Adrenal gland (tissue), 5 donors: ENCODE data around the gene THADA.

Source experiments
- CTCF ChIP-seq, 6 experiments: fragments of 450-650 bp in 4 of 6; fragments of 200-600 bp in 2 of 6; sonication (generic) in 1 of 6; IDR thresholded peaks; 1 replicate in 5 of 6; 2 replicates in 1 of 6; pipeline versions ENCODE4 v1.5.1 to v1.8.0; 2016 to 2021; ENCODE audit warnings: antibody characterized with exemption in 6 of 6, mild to moderate bottlenecking in 2 of 6, moderate library complexity in 1 of 6
- POLR2A ChIP-seq, 2 donors: fragments of 450-650 bp; IDR thresholded peaks; one replicate each; pipeline ENCODE4 v1.6.1; 2017; ENCODE audit warnings: antibody characterized with exemption in 2 of 2, mild to moderate bottlenecking in 2 of 2, moderate library complexity in 1 of 2
- donor health status: DM: no; HTN: no; CAD: no.

GRCh38 chr2:43419243-43419642 lies 176.6 kb downstream of the THADA start:
- TF ChIP-seq POLR2A (IDR thresholded peaks at IDR 0.05) (no peak), CTCF (IDR thresholded peaks at IDR 0.05) (no peak)
